K562 (cell line): ENCODE data around the gene ZNF865. TPM values are rescaled to one million over a fixed set of nuclear protein-coding genes. Genes with fewer than 3 reads are reported as not detected.

Experiments used
- ATAC-seq: fragments of 200-7000 bp; cut with Tn5 transposase; 3 replicates; pipeline ENCODE4 v1.9.1; 2020; ENCODE audit warnings: moderate library complexity
- BruUV-seq: library from RNA; stranded (reverse); fragments of 400-500 nt; replicated peaks from 2 replicates; lab custom pipeline; 2021; lab: Mats Ljungman, UMichigan
- CTCF ChIA-PET: fragments of 300-600 bp; formaldehyde crosslinking; extraction: SDS; loops from one replicate; lab custom pipeline; 2021; ENCODE audit warnings: low intra/inter-chr PET ratio; lab: Yijun Ruan, JAX
- POLR2A ChIA-PET: fragments of 300-600, 350-650 bp; sonication (Branson Sonifier 250); formaldehyde crosslinking; extraction: SDS; loops from one replicate; lab custom pipeline; 2021; ENCODE audit warnings: antibody characterized with exemption, inconsistent platforms; lab: Yijun Ruan, JAX
- DNase-seq, 4 experiments: peaks; one replicate each; pipeline versions ENCODE4 v3.0.0 to v3.0.0-alpha.2; 2011 to 2018; ENCODE audit warnings: low spot score in 3 of 4, mixed read lengths in 3 of 4; ENCODE audit errors: extremely low read depth in 1 of 4
- FAIRE-seq: peaks from 2 replicates; lab custom pipeline; 2011; peaks lifted over from hg19 to GRCh38; lab: Jason Lieb, UNC
- H2AFZ ChIP-seq: 2 replicates; pipeline ENCODE4 v1.6.0; 2011; ENCODE audit warnings: low read depth, low read length, control low read depth, inconsistent platforms
- H3K27ac ChIP-seq: fragments of 200-600 bp; 3 replicates; pipeline ENCODE4 v1.8.0; 2011; ENCODE audit warnings: low read depth, mild to moderate bottlenecking, control low read depth, inconsistent platforms, low read length, moderate library complexity, mixed read lengths; ENCODE audit errors: extremely low read depth
- H3K27me3 ChIP-seq, 2 experiments: fragments of 300-600 bp in 1 of 2; 2 replicates in 1 of 2; 3 replicates in 1 of 2; pipeline versions ENCODE4 v1.6.0 to v1.8.0; 2011; ENCODE audit warnings: inconsistent platforms in 2 of 2, low read length in 2 of 2, mild to moderate bottlenecking in 1 of 2, mixed read lengths in 1 of 2, moderate library complexity in 1 of 2; ENCODE audit not compliant: control insufficient read depth in 2 of 2, insufficient read depth in 2 of 2
- H3K36me3 ChIP-seq: fragments of 300-600 bp; 3 replicates; pipeline ENCODE4 v1.8.0; 2011; ENCODE audit warnings: mild to moderate bottlenecking, low read length, inconsistent platforms; ENCODE audit not compliant: control insufficient read depth, insufficient read depth
- H3K4me1 ChIP-seq, 2 experiments: fragments of 200-600 bp in 1 of 2; replicated peaks in 1 of 2; 2 replicates in 1 of 2; 3 replicates in 1 of 2; pipeline versions ENCODE4 v1.5.1 to v1.8.0; 2011; ENCODE audit warnings: inconsistent platforms in 2 of 2, low read length in 2 of 2, mild to moderate bottlenecking in 1 of 2, mixed read lengths in 1 of 2, moderate library complexity in 1 of 2; ENCODE audit not compliant: control insufficient read depth in 2 of 2, insufficient read depth in 2 of 2
- H3K4me2 ChIP-seq: 2 replicates; pipeline ENCODE4 v1.6.1; 2011; ENCODE audit warnings: low read length, control low read depth, inconsistent platforms, mixed read lengths; ENCODE audit not compliant: insufficient read depth
- H3K4me3 ChIP-seq: fragments of 200-600 bp; sonication (generic), shearing (Covaris generic); 2 replicates; pipeline ENCODE4 v1.5.1; 2016; ENCODE audit warnings: control low read depth, inconsistent platforms
- H3K79me2 ChIP-seq: fragments of 200-600 bp; 3 replicates; pipeline ENCODE4 v1.8.0; 2011; ENCODE audit warnings: low read length, inconsistent platforms; ENCODE audit not compliant: control insufficient read depth, insufficient read depth
- H3K9ac ChIP-seq, 2 experiments: 2 replicates each; pipeline versions ENCODE4 v1.6.0 to v1.6.1; 2011; ENCODE audit warnings: low read depth in 2 of 2, low read length in 2 of 2, control low read depth in 1 of 2, inconsistent platforms in 1 of 2, mild to moderate bottlenecking in 1 of 2, mixed read lengths in 1 of 2; ENCODE audit not compliant: insufficient read depth in 1 of 2
- H3K9me1 ChIP-seq: one replicate; pipeline ENCODE4 v1.6.0; 2011; ENCODE audit warnings: inconsistent platforms, mild to moderate bottlenecking, low read length, moderate library complexity; ENCODE audit not compliant: control insufficient read depth, insufficient read depth
- H3K9me3 ChIP-seq: replicated peaks from 2 replicates; pipeline ENCODE4 v1.5.1; 2011; ENCODE audit warnings: low read depth, low read length, inconsistent platforms; ENCODE audit not compliant: control insufficient read depth, insufficient read depth
- H4K20me1 ChIP-seq: replicated peaks from 2 replicates; pipeline ENCODE4 v1.6.1; 2011; ENCODE audit warnings: low read length, inconsistent platforms, mixed read lengths; ENCODE audit not compliant: control insufficient read depth, insufficient read depth
- EP300 ChIP-seq: IDR thresholded peaks from 2 replicates; pipeline ENCODE4 v1.6.1; 2012; ENCODE audit warnings: low read length, improper control_type of control experiment
- POLR2G ChIP-seq: fragments of 200-400 bp; formaldehyde crosslinking; IDR thresholded peaks from 2 replicates; pipeline ENCODE4 v1.6.1; 2017; ENCODE audit warnings: low read depth, mild to moderate bottlenecking, antibody characterized with exemption, low read length, moderate library complexity
- RBFOX2 ChIP-seq: fragments of 200-400 bp; formaldehyde crosslinking; IDR thresholded peaks from 2 replicates; pipeline ENCODE4 v1.6.1; 2017; ENCODE audit warnings: low read depth, mild to moderate bottlenecking, low read length, moderate library complexity
- RREB1 ChIP-seq: fragments of 250-450 bp; sonication (Bioruptor Pico); IDR thresholded peaks from 2 replicates; pipeline ENCODE4 v1.4.0; 2020
- SRSF3 ChIP-seq: fragments of 200-400 bp; formaldehyde crosslinking; IDR thresholded peaks from 2 replicates; pipeline ENCODE4 v1.6.1; 2016; ENCODE audit warnings: mild to moderate bottlenecking, low read length, moderate library complexity; ENCODE audit not compliant: insufficient read depth
- ZKSCAN1 ChIP-seq: fragments of 150-350 bp; IDR thresholded peaks from 2 replicates; pipeline ENCODE4 v1.6.1; 2016; ENCODE audit warnings: low read depth, low read length
- WGBS: fragments of 100-300 bp; shearing (Covaris generic); methylation state at CpG from one replicate; pipeline ENCODE4 v1.1.6; 2016; ENCODE audit warnings: low coverage, mixed read lengths; ENCODE audit not compliant: insufficient coverage; ENCODE audit errors: missing lambda C conversion rate; 5-methylcytosine and 5-hydroxymethylcytosine counted together
- in situ Hi-C: fragments of 300-500 bp; cut with MboI; formaldehyde crosslinking; loops from 4 replicates; pipeline ENCODE4 v1.15.0; 2018; ENCODE audit warnings: inconsistent platforms, mixed read lengths
- intact Hi-C: fragments of 100-400 bp; cut with micrococcal nuclease; formaldehyde crosslinking; loops from 2 replicates; pipeline ENCODE4 v1.14.2; 2022
- polyA plus RNA-seq, 8 experiments: library from polyadenylated mRNA; depleted of rRNA in 4 of 8; stranded (reverse) in 5 of 8; unstranded in 3 of 8; fragments of >200 nt; fragmentation: Nextera tagmentation in 2 of 8; fragmentation: Illumina TruSeq in 1 of 8; extraction: Ambion mirVana in 2 of 8; extraction: Trizol in 1 of 8; gene quantifications; 2 replicates each; pipeline versions ENCODE4 v1.2.1 to v1.2.3, GENCODE V29; 2011 to 2014; ENCODE audit warnings: inconsistent platforms in 1 of 8, missing spikeins in 1 of 8
- total RNA-seq, 7 experiments: library from RNA; depleted of rRNA in 6 of 7; stranded (reverse); fragments of >200 nt in 6 of 7; fragmentation: Illumina TruSeq in 2 of 7; extraction: Trizol in 2 of 7; gene quantifications; 2 replicates each; pipeline versions ENCODE4 v1.2.1 to v1.2.3, GENCODE V29; 2011 to 2021; ENCODE audit warnings: low replicate concordance in 1 of 7
- TF ChIP-seq, protein P1 (sequence below): sonication (generic); formaldehyde crosslinking; IDR thresholded peaks from 2 replicates; pipeline ENCODE4 v1.8.1; 2023; ENCODE audit warnings: mild to moderate bottlenecking, missing genetic modification reagents

The ZNF865 gene
- total and polyA plus RNA-seq, 9 of the 15 experiments (the other 6 are each of a cell fraction or from before 2014, with no cell fraction given): 0.40 to 18.8 (median 1.6) TPM; not detected in 2

DNA sequence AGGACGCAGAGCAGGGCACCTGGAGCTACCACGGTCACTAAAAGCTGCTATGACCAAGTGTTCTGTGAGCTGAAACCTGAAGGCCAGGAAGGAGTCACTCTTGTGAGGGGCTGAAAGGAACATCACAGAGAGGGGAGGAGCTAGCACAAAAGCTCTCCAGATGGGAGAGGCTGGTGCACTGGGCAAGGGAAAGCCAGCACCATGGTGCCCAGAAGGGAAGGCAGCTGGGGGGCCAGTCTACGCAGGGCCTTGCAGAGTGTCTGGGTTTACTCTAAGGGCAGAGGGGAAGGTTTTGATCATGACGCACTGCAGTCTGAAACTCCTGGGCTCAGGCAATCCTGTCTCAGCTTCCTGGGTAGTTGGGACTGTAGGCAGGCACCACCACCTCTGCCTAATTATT lies 31.3 kb downstream of the ZNF865 start (continued):
- TF ChIP-seq RREB1 (no peak), ZKSCAN1 (no peak), SRSF3 (no peak)
- TF ChIP-seq, all 486 proteins: peak for 0

DNA sequence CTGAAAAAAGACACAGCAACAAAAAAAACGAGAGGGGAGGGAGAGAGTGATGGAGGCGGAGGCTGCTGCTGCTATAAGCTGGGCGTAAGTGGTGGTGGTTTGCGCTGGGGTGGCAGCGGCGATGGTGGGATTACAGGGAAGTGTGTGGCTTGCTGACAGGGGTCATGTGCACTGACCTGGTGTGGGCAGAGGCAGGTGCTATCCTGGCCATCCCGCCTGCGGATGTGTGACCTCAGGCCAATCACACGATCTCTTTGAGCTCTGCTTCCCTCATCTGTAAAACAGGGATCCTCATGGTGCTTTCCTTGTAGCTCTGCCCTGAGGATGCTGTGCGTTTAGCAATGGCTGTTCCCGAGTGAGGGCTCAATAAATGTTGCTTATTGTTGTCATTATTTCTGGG lies 32.1 kb downstream of the ZNF865 start:
- CTCF ChIA-PET: no interaction called here
- DNase-seq (no peak), ATAC-seq (no peak), FAIRE-seq (no peak)
- intact Hi-C loops: loop anchor here (10.0 kb wide), 1 partner anchor 493 kb away; the partner anchor contains the start of gene TNNT1
- Histone ChIP-seq H3K9me3 (0 out of 2 replicates have a peak, but pooled peaks cover 2% of the 10 kb centered on the region), H3K4me1 (peaks cover 30 to 47% of the 10 kb centered on the region in 2 experiments), H3K27ac (no peak overlapping the region), H3K79me2 (peaks cover 65% of the 10 kb centered on the region), H3K36me3 (peaks cover 11% of the 10 kb centered on the region; the same call in 2 of the 3 replicates), H3K4me2 (no peak overlapping the region), H2AFZ (no peak overlapping the region), H3K9me1 (no peaks in the 10 kb centered on the region), H3K9ac (0 out of 4 replicates have a peak overlapping the region, but pooled peaks of 1 of the 2 experiments have one; percentile 46), H3K4me3 (no peak overlapping the region), H3K27me3 (no peaks in the 10 kb centered on the region), H4K20me1 (no peaks in the 10 kb centered on the region)
- in situ Hi-C loops: loop anchor here (5.0 to 25.0 kb wide), 4 partner anchors 175 to 763 kb away; partner anchors contain the start of genes FCAR, TNNT1 and ZSCAN5A
- no TSS peak for BruUV-seq
- POLR2A ChIA-PET: interaction anchor here (0.6 to 2.0 kb wide), 13 partner anchors 9 to 1425 kb away, joined by 3 to 8 read pairs (median 4); partner anchors contain the start of genes CCDC106 and FIZ1
- WGBS: 63% methylated on average over 11 of the region's 11 CpGs
- TF ChIP-seq EP300: no peak
- peak; percentile 46; the same call in 1 of the 2 replicates for TF ChIP-seq POLR2G
- TF ChIP-seq, protein P1, sequence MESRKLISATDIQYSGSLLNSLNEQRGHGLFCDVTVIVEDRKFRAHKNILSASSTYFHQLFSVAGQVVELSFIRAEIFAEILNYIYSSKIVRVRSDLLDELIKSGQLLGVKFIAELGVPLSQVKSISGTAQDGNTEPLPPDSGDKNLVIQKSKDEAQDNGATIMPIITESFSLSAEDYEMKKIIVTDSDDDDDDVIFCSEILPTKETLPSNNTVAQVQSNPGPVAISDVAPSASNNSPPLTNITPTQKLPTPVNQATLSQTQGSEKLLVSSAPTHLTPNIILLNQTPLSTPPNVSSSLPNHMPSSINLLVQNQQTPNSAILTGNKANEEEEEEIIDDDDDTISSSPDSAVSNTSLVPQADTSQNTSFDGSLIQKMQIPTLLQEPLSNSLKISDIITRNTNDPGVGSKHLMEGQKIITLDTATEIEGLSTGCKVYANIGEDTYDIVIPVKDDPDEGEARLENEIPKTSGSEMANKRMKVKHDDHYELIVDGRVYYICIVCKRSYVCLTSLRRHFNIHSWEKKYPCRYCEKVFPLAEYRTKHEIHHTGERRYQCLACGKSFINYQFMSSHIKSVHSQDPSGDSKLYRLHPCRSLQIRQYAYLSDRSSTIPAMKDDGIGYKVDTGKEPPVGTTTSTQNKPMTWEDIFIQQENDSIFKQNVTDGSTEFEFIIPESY (CRISPR knock-in tag): peak; percentile 29; the same call in 1 of the 2 replicates
- peak; percentile 29 for TF ChIP-seq RBFOX2
